ENCODE measurements around the gene ADAMTSL3.

DNA sequence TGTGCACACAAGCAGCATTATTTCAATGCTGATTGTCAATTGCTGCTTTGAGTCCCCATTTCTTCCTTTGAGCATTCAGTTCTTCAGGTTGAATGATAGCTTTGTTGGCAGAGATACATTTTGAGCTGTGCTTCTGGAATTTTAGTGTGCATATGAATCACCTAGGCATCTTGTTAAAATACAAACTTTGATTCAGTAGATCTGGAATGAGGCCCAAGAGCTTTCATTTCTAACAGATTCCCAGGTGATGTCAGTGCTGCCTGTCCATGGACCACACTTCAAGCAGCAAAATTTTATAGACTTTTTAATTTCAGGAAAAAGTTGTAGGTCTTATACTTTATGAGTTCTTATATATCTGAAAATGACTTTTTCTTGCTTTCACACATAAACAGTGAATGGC, 131.1 kb downstream of the ADAMTSL3 start:
- TF ChIP-seq, protein P1, sequence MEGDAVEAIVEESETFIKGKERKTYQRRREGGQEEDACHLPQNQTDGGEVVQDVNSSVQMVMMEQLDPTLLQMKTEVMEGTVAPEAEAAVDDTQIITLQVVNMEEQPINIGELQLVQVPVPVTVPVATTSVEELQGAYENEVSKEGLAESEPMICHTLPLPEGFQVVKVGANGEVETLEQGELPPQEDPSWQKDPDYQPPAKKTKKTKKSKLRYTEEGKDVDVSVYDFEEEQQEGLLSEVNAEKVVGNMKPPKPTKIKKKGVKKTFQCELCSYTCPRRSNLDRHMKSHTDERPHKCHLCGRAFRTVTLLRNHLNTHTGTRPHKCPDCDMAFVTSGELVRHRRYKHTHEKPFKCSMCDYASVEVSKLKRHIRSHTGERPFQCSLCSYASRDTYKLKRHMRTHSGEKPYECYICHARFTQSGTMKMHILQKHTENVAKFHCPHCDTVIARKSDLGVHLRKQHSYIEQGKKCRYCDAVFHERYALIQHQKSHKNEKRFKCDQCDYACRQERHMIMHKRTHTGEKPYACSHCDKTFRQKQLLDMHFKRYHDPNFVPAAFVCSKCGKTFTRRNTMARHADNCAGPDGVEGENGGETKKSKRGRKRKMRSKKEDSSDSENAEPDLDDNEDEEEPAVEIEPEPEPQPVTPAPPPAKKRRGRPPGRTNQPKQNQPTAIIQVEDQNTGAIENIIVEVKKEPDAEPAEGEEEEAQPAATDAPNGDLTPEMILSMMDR (IDR thresholded peaks at IDR 0.05), result no peak
- TF ChIP-seq EZH2phosphoT487 (IDR thresholded peaks at IDR 0.05), result no peak
